ENCODE results near the gene SIAE. TPM values are rescaled to one million over a fixed set of nuclear protein-coding genes. Genes with fewer than 3 reads are reported as not detected.

Gene SIAE
- total and polyA plus RNA-seq, 4 donors: 6.4 to 33.9 (median 11.3) TPM

DNA sequence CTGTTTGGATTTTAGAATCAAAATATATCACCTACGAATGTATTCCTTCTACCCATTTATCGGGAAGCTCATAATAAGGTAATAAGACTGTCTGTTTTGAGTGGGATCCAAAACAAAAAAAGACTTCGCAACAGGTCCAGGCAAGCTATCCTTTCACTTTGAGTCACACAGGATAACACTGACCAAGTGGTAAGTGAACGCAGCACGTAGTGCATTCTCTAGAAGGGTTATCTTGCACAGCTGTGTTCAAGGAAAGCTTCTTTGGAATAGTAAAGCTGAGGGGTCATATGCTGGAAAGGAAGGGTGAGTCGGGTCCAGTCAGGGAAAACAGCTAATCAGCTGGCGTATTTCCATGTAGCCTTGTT is 43.9 kb upstream of the SIAE start:
- Histone ChIP-seq H3K4me1 (ENCODE audit: control insufficient read depth in 4 of 4, insufficient read depth in 4 of 4, low read length in 3 of 4) (peaks cover 0 to 11% (median 8%) of the 10 kb centered on the region in 4 donors), H3K9ac (ENCODE audit: low read depth in 1 of 2, low read length in 2 of 2) (no peak overlapping the region), H3K9me3 (ENCODE audit: control insufficient read depth in 4 of 4, low read length in 3 of 4) (no peaks in the 10 kb centered on the region), H3K27me3 (ENCODE audit: control insufficient read depth in 4 of 4, insufficient read depth in 4 of 4, low read length in 3 of 4) (peaks cover 0 to 13% (median 2%) of the 10 kb centered on the region in 4 donors), H3K36me3 (ENCODE audit: control insufficient read depth in 4 of 4, insufficient read depth in 3 of 4, low read depth in 1 of 4, low read length in 3 of 4) (no peaks in the 10 kb centered on the region), H3K4me3 (ENCODE audit: low read depth in 1 of 3, low read length in 3 of 3) (no peak overlapping the region), H3K27ac (ENCODE audit: low read depth in 1 of 2, low read length in 2 of 2) (peak overlapping the region in 1 of 2 donors; percentile 46)
- TF ChIP-seq, protein P1, sequence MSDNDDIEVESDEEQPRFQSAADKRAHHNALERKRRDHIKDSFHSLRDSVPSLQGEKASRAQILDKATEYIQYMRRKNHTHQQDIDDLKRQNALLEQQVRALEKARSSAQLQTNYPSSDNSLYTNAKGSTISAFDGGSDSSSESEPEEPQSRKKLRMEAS (IDR thresholded peaks at IDR 0.05): no peak
- peak; percentile 59 for TF ChIP-seq NR2F2 (IDR thresholded peaks at IDR 0.05)
- peak in 1 of 2 donors; percentile 9 for TF ChIP-seq RXRA (IDR thresholded peaks at IDR 0.05)
- TF ChIP-seq, protein P2, sequence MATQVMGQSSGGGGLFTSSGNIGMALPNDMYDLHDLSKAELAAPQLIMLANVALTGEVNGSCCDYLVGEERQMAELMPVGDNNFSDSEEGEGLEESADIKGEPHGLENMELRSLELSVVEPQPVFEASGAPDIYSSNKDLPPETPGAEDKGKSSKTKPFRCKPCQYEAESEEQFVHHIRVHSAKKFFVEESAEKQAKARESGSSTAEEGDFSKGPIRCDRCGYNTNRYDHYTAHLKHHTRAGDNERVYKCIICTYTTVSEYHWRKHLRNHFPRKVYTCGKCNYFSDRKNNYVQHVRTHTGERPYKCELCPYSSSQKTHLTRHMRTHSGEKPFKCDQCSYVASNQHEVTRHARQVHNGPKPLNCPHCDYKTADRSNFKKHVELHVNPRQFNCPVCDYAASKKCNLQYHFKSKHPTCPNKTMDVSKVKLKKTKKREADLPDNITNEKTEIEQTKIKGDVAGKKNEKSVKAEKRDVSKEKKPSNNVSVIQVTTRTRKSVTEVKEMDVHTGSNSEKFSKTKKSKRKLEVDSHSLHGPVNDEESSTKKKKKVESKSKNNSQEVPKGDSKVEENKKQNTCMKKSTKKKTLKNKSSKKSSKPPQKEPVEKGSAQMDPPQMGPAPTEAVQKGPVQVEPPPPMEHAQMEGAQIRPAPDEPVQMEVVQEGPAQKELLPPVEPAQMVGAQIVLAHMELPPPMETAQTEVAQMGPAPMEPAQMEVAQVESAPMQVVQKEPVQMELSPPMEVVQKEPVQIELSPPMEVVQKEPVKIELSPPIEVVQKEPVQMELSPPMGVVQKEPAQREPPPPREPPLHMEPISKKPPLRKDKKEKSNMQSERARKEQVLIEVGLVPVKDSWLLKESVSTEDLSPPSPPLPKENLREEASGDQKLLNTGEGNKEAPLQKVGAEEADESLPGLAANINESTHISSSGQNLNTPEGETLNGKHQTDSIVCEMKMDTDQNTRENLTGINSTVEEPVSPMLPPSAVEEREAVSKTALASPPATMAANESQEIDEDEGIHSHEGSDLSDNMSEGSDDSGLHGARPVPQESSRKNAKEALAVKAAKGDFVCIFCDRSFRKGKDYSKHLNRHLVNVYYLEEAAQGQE (IDR thresholded peaks at IDR 0.05): no peak
- TF ChIP-seq RAD21 (IDR thresholded peaks at IDR 0.05): no peak
- no peak for TF ChIP-seq JUND (IDR thresholded peaks at IDR 0.05)
- no peak for TF ChIP-seq EGR1 (IDR thresholded peaks at IDR 0.05; ENCODE audit: low read depth in 2 of 2)
- TF ChIP-seq, protein P3, sequence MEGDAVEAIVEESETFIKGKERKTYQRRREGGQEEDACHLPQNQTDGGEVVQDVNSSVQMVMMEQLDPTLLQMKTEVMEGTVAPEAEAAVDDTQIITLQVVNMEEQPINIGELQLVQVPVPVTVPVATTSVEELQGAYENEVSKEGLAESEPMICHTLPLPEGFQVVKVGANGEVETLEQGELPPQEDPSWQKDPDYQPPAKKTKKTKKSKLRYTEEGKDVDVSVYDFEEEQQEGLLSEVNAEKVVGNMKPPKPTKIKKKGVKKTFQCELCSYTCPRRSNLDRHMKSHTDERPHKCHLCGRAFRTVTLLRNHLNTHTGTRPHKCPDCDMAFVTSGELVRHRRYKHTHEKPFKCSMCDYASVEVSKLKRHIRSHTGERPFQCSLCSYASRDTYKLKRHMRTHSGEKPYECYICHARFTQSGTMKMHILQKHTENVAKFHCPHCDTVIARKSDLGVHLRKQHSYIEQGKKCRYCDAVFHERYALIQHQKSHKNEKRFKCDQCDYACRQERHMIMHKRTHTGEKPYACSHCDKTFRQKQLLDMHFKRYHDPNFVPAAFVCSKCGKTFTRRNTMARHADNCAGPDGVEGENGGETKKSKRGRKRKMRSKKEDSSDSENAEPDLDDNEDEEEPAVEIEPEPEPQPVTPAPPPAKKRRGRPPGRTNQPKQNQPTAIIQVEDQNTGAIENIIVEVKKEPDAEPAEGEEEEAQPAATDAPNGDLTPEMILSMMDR (IDR thresholded peaks at IDR 0.05; ENCODE audit: low read depth, low read length, missing input control): no peak
- no peak for TF ChIP-seq HNF4A (conservative IDR thresholded peaks at IDR 0.05)
- TF ChIP-seq, protein P4, sequence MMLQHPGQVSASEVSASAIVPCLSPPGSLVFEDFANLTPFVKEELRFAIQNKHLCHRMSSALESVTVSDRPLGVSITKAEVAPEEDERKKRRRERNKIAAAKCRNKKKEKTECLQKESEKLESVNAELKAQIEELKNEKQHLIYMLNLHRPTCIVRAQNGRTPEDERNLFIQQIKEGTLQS (IDR thresholded peaks at IDR 0.05): no peak
- no peak for TF ChIP-seq SP1 (IDR thresholded peaks at IDR 0.05)
- no peak for TF ChIP-seq YY1 (IDR thresholded peaks at IDR 0.05)
- TF ChIP-seq, protein P5, sequence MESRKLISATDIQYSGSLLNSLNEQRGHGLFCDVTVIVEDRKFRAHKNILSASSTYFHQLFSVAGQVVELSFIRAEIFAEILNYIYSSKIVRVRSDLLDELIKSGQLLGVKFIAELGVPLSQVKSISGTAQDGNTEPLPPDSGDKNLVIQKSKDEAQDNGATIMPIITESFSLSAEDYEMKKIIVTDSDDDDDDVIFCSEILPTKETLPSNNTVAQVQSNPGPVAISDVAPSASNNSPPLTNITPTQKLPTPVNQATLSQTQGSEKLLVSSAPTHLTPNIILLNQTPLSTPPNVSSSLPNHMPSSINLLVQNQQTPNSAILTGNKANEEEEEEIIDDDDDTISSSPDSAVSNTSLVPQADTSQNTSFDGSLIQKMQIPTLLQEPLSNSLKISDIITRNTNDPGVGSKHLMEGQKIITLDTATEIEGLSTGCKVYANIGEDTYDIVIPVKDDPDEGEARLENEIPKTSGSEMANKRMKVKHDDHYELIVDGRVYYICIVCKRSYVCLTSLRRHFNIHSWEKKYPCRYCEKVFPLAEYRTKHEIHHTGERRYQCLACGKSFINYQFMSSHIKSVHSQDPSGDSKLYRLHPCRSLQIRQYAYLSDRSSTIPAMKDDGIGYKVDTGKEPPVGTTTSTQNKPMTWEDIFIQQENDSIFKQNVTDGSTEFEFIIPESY (IDR thresholded peaks at IDR 0.05): no peak
- no peak for TF ChIP-seq GABPA (IDR thresholded peaks at IDR 0.05 in 1 of 2, conservative IDR thresholded peaks at IDR 0.05 in 1 of 2)
- DNase-seq (ENCODE audit: low spot score): no peak
- WGBS: 42% methylated on average over 7 of the region's 7 CpGs

DNA sequence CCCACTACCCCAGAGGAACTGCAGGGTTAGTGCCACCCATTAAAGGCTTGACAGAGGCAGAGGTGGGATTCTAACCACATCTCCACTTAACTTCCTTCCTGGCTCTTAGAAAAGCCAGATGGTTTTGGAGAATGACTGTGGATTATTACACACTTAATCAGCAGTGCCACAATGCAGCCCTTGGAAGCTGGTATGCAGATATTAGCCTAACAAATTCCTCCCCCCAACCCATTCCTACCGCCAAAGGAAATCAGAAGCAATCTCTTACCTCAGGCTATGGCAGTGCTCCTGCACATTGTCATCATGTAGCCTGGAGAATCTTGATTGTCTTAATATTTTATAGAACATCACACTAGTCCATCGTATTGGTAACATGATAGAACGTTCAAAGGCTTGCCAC is 43.1 kb upstream of the SIAE start:
- WGBS: 59% methylated on average over 3 of the region's 3 CpGs
- H3K4me1 ChIP-seq (ENCODE audit: control insufficient read depth in 4 of 4, insufficient read depth in 4 of 4, low read length in 3 of 4): peaks cover 0 to 11% (median 8%) of the 10 kb centered on the region in 4 donors
- peaks cover 0 to 8% (median 2%) of the 10 kb centered on the region in 4 donors for H3K27me3 ChIP-seq (ENCODE audit: control insufficient read depth in 4 of 4, insufficient read depth in 4 of 4, low read length in 3 of 4)
- TF ChIP-seq RAD21 (IDR thresholded peaks at IDR 0.05) (no peak), FOXA1 (IDR thresholded peaks at IDR 0.05) (no peak), JUND (IDR thresholded peaks at IDR 0.05) (no peak), FOXA2 (IDR thresholded peaks at IDR 0.05) (no peak), NR2F2 (IDR thresholded peaks at IDR 0.05) (no peak), HNF4G (IDR thresholded peaks at IDR 0.05) (no peak), EGR1 (IDR thresholded peaks at IDR 0.05; ENCODE audit: low read depth in 2 of 2) (no peak), SP1 (IDR thresholded peaks at IDR 0.05) (no peak), HNF4A (conservative IDR thresholded peaks at IDR 0.05) (no peak), TAF1 (conservative IDR thresholded peaks at IDR 0.05) (no peak)
- TF ChIP-seq, protein P1 (IDR thresholded peaks at IDR 0.05): no peak
- TF ChIP-seq, protein P4 (IDR thresholded peaks at IDR 0.05): no peak
- TF ChIP-seq, protein P5 (IDR thresholded peaks at IDR 0.05): no peak

More for the DNA sequence above, 43.1 kb upstream of the SIAE start:
- no peak overlapping the region for H3K27ac ChIP-seq (ENCODE audit: low read depth in 1 of 2, low read length in 2 of 2)
- H3K36me3 ChIP-seq (ENCODE audit: control insufficient read depth in 4 of 4, insufficient read depth in 3 of 4, low read depth in 1 of 4, low read length in 3 of 4): no peaks in the 10 kb centered on the region
- H3K9me3 ChIP-seq (ENCODE audit: control insufficient read depth in 4 of 4, low read length in 3 of 4): no peaks in the 10 kb centered on the region
- no peak for DNase-seq (ENCODE audit: low spot score)
- no peak overlapping the region for H3K9ac ChIP-seq (ENCODE audit: low read depth in 1 of 2, low read length in 2 of 2)
- no peak overlapping the region for H3K4me3 ChIP-seq (ENCODE audit: low read depth in 1 of 3, low read length in 3 of 3)
